C4-2B (cell line): ENCODE results near the gene ATAD3A.

Experiments used
- H3K27ac ChIP-seq: fragments of 450-650 bp; 2 replicates; pipeline ENCODE4 v1.5.1; 2017
- ZFX ChIP-seq: fragments of 450-650 bp; IDR thresholded peaks from 2 replicates; pipeline ENCODE4 v1.6.1; 2017
- TF ChIP-seq, protein P1 (sequence below): fragments of 450-650 bp; conservative IDR thresholded peaks from 2 replicates; pipeline ENCODE4 v1.5.1; 2017; ENCODE audit warnings: mild to moderate bottlenecking

The ATAD3A gene

DNA sequence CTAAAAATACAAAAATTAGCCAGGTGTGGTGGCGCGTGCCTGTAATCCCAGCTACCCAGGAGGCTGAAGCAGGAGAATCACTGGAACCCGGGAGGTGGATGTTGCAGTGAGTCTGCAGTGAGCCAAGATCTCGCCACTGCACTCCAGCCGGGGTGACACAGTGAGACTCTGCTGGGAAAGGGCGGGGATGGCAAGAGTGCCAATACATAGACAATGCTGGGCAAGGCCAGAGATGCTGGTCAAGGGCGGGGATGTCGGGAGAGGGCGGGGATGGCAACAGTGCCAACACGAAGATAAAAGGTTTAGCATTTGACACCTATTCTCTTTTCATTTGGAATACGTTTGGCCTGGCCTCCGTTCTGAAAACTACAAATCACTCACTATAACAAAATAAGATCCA, 51.7 kb downstream of the ATAD3A start:
- H3K27ac ChIP-seq: no peak overlapping the region
- no peak for TF ChIP-seq ZFX
- TF ChIP-seq, protein P1, sequence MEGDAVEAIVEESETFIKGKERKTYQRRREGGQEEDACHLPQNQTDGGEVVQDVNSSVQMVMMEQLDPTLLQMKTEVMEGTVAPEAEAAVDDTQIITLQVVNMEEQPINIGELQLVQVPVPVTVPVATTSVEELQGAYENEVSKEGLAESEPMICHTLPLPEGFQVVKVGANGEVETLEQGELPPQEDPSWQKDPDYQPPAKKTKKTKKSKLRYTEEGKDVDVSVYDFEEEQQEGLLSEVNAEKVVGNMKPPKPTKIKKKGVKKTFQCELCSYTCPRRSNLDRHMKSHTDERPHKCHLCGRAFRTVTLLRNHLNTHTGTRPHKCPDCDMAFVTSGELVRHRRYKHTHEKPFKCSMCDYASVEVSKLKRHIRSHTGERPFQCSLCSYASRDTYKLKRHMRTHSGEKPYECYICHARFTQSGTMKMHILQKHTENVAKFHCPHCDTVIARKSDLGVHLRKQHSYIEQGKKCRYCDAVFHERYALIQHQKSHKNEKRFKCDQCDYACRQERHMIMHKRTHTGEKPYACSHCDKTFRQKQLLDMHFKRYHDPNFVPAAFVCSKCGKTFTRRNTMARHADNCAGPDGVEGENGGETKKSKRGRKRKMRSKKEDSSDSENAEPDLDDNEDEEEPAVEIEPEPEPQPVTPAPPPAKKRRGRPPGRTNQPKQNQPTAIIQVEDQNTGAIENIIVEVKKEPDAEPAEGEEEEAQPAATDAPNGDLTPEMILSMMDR: no peak

DNA sequence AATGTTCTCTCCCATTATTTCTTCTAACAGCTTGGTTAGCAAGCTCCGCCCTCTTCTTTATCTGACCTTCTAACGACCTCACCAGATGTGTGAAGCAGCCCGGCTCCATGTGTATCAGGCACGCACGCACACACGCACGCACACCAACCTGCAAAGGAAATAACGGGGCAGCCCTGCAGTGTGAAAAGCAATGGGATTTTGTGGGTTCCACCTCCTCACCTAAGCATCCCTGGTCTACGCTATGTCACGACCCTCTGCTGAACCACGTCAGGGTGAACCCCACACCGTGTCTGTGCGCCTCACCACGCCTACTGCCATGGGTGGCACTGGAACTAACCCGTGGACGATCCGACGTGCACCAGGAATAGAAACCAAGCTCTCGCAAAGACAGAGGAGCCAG, 52.3 kb downstream of the ATAD3A start:
- TF ChIP-seq, protein P1: no peak
- TF ChIP-seq ZFX: no peak
- H3K27ac ChIP-seq: no peak overlapping the region

DNA sequence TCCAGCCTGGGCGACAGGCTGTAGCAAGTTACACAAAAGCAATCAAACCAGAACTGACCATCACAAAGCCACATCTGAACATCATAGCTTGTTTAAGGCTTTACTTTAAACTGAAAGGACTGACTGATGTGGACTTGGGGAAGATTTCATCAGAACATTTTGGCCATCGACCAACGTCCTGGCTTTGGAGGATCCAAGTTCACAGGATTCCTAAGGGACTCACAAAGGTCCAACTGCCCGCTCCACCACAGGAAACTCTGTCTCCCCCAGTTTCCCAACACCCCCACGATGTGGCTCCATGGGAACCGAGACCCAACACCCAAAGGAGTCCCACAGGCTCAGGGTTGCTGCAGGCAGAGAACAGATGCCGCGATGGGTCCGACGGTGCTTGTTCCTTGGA, 53.4 kb downstream of the ATAD3A start:
- no peak for TF ChIP-seq ZFX
- TF ChIP-seq, protein P1: no peak
- peak overlapping the region; percentile 18; the same call in 1 of the 2 replicates for H3K27ac ChIP-seq

DNA sequence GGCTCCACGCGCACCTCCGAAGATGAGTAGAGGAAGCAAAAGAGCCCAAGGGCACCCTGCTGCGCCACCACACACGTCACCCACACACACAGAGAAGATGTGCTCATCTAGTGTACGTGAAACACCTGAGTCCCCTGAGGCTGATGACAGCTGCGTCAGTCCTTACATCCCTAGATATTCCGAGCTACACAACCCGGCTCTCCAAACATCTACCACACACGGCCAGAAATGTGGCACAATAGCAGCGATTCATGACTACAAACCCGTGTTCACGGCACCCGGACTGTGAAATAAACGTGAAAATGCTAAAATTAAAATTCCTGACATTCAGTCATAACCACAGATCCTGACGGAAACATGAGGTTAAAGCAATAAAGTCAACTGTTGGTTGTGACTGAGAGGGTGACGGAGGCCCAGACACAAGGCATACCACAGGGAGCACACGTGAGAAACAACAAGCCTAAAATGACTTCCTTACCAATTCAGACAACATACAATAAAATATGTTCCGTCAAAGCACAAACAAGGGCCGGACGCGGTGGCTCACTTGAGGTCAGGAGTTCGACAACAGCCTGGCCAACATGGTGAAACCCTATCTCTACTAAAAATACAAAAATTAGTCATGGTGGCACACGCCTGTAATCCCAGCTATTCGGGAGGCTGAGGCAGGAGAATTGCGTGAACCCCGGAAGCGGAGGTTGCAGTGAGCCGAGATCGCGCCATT, 55.4 kb downstream of the ATAD3A start:
- TF ChIP-seq, protein P1: no peak
- TF ChIP-seq ZFX: no peak
- H3K27ac ChIP-seq: no peak overlapping the region

DNA sequence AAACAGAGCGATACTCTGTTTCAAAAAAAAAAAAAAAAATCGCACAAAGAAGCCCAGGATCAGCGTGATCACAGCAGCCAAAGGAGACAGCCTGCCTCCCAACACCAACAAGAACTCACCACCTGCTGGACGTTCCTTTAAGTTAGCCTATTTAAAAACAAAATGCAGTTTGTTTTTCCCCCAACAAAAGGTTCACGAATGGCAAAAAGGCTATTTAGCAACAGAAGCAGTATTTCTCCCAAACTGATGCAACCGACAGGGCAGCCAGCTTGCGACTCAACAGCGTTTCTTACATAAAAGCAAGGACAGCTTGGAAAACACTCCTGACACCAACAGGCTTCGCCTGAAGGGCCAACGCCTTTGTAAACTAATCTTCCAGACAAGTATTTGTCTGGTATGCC, 55.9 kb downstream of the ATAD3A start:
- H3K27ac ChIP-seq: no peak overlapping the region

DNA sequence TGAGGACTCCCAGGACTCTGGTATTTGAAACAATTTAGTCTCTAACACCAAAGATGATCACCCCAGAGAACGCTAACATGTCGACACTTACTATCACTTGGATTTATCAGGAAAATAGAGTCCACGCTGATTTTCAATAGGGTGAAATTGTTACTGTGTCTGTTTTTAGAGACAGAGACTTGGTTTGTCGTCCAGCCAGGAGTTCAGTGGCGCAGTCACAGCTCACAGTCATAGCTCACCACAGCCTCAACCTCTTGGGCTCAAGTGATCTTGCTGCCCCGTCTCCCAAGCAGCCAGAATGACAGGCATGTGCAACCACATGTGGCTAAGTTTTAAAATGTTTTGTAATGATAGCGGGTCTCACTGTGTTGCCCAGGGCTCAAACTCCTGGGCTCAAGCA, 57.4 kb downstream of the ATAD3A start:
- no peak for TF ChIP-seq ZFX
- TF ChIP-seq, protein P1: no peak
- no peak overlapping the region for H3K27ac ChIP-seq

More for the DNA sequence above, 55.9 kb downstream of the ATAD3A start:
- no peak for TF ChIP-seq ZFX
- TF ChIP-seq, protein P1: no peak

DNA sequence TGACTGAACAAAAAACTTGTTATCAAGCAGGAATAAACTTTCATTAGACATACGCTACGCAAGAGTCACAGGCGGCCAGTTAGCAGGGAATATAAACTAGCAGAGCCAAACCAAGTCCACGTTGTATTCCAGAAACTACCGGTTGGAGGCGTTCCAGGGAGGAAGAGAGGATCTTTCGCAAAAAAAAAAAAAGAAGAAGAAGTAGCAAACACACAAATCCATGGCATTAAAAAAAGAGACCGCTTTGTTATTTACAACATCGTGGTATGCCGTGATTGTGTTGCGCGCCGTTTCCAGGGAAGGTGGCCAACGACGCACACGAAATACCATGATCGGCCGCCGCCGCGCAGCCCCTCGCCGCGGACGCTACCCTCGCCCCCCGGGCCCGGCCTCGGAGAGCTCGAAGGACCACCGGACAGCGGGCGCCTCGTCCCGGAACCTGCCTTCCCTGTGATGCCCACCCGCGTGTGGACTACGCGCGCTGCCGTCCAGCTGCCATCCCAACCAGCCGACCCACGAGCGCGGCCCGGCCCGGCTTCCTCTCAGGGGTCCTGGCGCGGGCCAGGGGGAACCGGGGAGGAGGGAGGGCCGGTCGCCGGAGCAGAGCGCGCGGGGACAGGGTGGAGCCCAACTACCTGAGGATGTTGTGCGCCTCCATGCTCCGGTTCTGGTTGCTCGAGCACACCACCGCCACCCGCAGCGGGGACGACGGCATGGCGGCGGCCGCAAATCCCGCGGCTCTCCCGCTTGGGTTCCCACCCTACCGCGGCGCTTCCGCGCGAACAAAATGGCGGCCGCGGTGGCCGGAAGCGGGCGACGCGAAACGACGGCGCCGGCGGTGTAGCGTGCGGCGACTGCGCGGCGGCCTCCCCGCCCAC, 62.1 kb downstream of the ATAD3A start:
- TF ChIP-seq, protein P1: no peak
- peak overlapping the region; percentile 99 for H3K27ac ChIP-seq
